ENCODE data around the gene HOXB5.

- no peak for TF ChIP-seq CTCF (conservative IDR thresholded peaks at IDR 0.05; ENCODE audit: low read depth, low read length)
- no peak for TF ChIP-seq EZH2phosphoT487 (IDR thresholded peaks at IDR 0.05; ENCODE audit: borderline replicate concordance, low read length)
- TF ChIP-seq EZH2 (IDR thresholded peaks at IDR 0.05; ENCODE audit: low read length, unreplicated experiment), result no peak
These were observed 21.7 kb downstream of the HOXB5 start for GRCh38 chr17:48571826-48572417.

All from PC-3 (cell line).